ENCODE results near the gene PAX3. TPM values are rescaled to one million over a fixed set of nuclear protein-coding genes. Genes with fewer than 3 reads are reported as not detected.

The PAX3 gene
- total RNA-seq, 1 experiment from 2014 or later = not detected

- Histone ChIP-seq H3F3A (ENCODE audit: insufficient read depth, low read depth) (no peaks in the 10 kb centered on the region), H4K20me1 (ENCODE audit: insufficient read depth) (no peaks in the 10 kb centered on the region), H3K27ac (no peak overlapping the region), H2AFZ (no peak overlapping the region), H3K4me2 (no peak overlapping the region), H3K27me3 (ENCODE audit: insufficient read depth, low read depth) (peaks cover 100% of the 10 kb centered on the region), H3K36me3 (ENCODE audit: low read depth) (no peaks in the 10 kb centered on the region), H3K9me3 (ENCODE audit: insufficient read depth, low read depth) (no peaks in the 10 kb centered on the region), H3K4me1 (replicated peaks; ENCODE audit: insufficient read depth) (no peaks in the 10 kb centered on the region), H3K9me2 (ENCODE audit: insufficient read depth) (no peaks in the 10 kb centered on the region), H3K4me3 (no peak overlapping the region), H3K79me2 (ENCODE audit: low read depth) (no peaks in the 10 kb centered on the region)
- POLR2A ChIA-PET (ENCODE audit: unreplicated experiment) = no interaction called here
- CTCF ChIA-PET = no interaction called here
- BruUV-seq (replicated peaks) = no TSS peak
- no peak for DNase-seq
- TF ChIP-seq EZH2 (IDR thresholded peaks at IDR 0.05; ENCODE audit: low read depth) = no peak
- TF ChIP-seq CTCF (conservative IDR thresholded peaks at IDR 0.05) = no peak
- intact Hi-C loops (cut with micrococcal nuclease; ENCODE audit: unreplicated experiment) = no loop called here
Measured at GRCh38 chr2:222214885-222215284, 83.9 kb downstream of the PAX3 start.

GRCh38 chr2:222213049-222213448 lies 85.7 kb downstream of the PAX3 start:
- intact Hi-C loops (cut with micrococcal nuclease; ENCODE audit: unreplicated experiment) = no loop called here
- Histone ChIP-seq H3K4me2 (no peak overlapping the region), H3K27me3 (ENCODE audit: insufficient read depth, low read depth) (peaks cover 96% of the 10 kb centered on the region), H3F3A (ENCODE audit: insufficient read depth, low read depth) (no peaks in the 10 kb centered on the region), H3K9me2 (ENCODE audit: insufficient read depth) (no peaks in the 10 kb centered on the region), H3K9me3 (ENCODE audit: insufficient read depth, low read depth) (no peaks in the 10 kb centered on the region), H2AFZ (no peak overlapping the region), H3K27ac (no peak overlapping the region), H3K79me2 (ENCODE audit: low read depth) (no peaks in the 10 kb centered on the region), H4K20me1 (ENCODE audit: insufficient read depth) (no peaks in the 10 kb centered on the region), H3K4me1 (replicated peaks; ENCODE audit: insufficient read depth) (no peaks in the 10 kb centered on the region), H3K36me3 (ENCODE audit: low read depth) (no peaks in the 10 kb centered on the region), H3K4me3 (no peak overlapping the region)
- no peak for DNase-seq
- no TSS peak for BruUV-seq (replicated peaks)
- TF ChIP-seq CTCF (conservative IDR thresholded peaks at IDR 0.05) = no peak
- TF ChIP-seq EZH2 (IDR thresholded peaks at IDR 0.05; ENCODE audit: low read depth) = no peak
- ChIA-PET CTCF (interaction anchor here (0.6 kb wide), 1 partner anchor 796 kb away, joined by 3 read pairs; no protein-coding TSS in a partner anchor), POLR2A (ENCODE audit: unreplicated experiment) (interaction anchor here (0.7 kb wide), 1 partner anchor 961 kb away, joined by 5 read pairs; no protein-coding TSS in a partner anchor)

GRCh38 chr2:222212571-222212970 lies 86.2 kb downstream of the PAX3 start:
- Histone ChIP-seq H3K27me3 (ENCODE audit: insufficient read depth, low read depth) (peaks cover 92% of the 10 kb centered on the region), H3K4me1 (replicated peaks; ENCODE audit: insufficient read depth) (no peaks in the 10 kb centered on the region), H3K4me2 (no peak overlapping the region), H3K36me3 (ENCODE audit: low read depth) (no peaks in the 10 kb centered on the region), H3F3A (ENCODE audit: insufficient read depth, low read depth) (no peaks in the 10 kb centered on the region), H3K9me2 (ENCODE audit: insufficient read depth) (no peaks in the 10 kb centered on the region), H3K79me2 (ENCODE audit: low read depth) (no peaks in the 10 kb centered on the region), H2AFZ (no peak overlapping the region), H4K20me1 (ENCODE audit: insufficient read depth) (no peaks in the 10 kb centered on the region), H3K27ac (no peak overlapping the region), H3K9me3 (ENCODE audit: insufficient read depth, low read depth) (no peaks in the 10 kb centered on the region), H3K4me3 (no peak overlapping the region)
- POLR2A ChIA-PET (ENCODE audit: unreplicated experiment) = interaction anchor here (0.6 to 0.7 kb wide), 2 partner anchors 306 to 961 kb away, joined by 3 to 5 read pairs; no protein-coding TSS in a partner anchor
- CTCF ChIA-PET = interaction anchor here (0.6 kb wide), 1 partner anchor 796 kb away, joined by 3 read pairs; no protein-coding TSS in a partner anchor
- TF ChIP-seq EZH2 (IDR thresholded peaks at IDR 0.05; ENCODE audit: low read depth) (no peak), CTCF (conservative IDR thresholded peaks at IDR 0.05) (no peak)
- intact Hi-C loops (cut with micrococcal nuclease; ENCODE audit: unreplicated experiment) = no loop called here
- no peak for DNase-seq
- BruUV-seq (replicated peaks) = no TSS peak
